GM10266 (cell line): ENCODE data around the gene RHEX.
A peak's percentile ranks its signal among the peaks of the same experiment; 100 is the strongest.

Experiments used
- DNase-seq: peaks from one replicate; pipeline ENCODE4 v3.0.0; 2012; ENCODE audit errors: extremely low spot score
- TF ChIP-seq, protein P1 (sequence below): IDR thresholded peaks from 2 replicates; pipeline ENCODE4 v1.5.1; 2012; ENCODE audit warnings: mild to moderate bottlenecking, low read depth; ENCODE audit not compliant: control insufficient read depth, insufficient read depth; ENCODE audit errors: missing control alignments

The RHEX gene

DNA sequence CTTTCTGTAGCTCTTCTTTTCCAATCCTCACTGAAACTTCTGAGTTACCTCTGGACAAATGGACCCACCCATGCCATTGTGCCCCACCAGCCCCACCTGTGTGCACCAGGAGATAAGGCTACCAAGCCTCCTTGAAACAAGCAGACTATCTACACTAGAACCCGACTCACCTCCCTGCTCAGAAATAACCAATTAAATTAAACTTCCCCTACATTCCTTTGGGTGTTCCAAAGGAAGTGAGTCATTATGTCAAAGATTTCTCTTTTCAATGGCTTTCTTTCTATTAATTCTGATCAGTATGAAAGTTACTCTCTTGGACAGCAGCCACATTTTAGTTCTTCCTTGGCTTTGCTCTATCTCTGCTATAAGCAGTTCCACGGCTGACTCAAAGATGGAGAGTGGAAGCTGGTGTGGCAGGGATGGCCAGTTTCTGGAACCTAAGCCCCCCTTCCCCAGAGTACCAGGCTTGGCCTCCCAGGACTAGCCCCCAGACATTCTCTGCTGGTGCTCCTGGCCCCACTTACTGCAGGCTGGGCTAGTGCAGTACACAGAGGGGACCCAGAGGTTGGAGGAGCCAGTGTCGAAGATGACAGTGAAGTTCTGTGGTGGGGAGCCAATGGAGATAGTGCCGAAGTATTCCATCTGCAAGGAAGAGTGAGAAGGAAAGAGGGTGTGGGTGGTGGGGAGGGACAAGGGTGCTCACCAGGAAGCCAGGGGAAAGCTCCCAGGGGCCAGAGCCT is 31.2 kb upstream of the RHEX start:
- TF ChIP-seq, protein P1, sequence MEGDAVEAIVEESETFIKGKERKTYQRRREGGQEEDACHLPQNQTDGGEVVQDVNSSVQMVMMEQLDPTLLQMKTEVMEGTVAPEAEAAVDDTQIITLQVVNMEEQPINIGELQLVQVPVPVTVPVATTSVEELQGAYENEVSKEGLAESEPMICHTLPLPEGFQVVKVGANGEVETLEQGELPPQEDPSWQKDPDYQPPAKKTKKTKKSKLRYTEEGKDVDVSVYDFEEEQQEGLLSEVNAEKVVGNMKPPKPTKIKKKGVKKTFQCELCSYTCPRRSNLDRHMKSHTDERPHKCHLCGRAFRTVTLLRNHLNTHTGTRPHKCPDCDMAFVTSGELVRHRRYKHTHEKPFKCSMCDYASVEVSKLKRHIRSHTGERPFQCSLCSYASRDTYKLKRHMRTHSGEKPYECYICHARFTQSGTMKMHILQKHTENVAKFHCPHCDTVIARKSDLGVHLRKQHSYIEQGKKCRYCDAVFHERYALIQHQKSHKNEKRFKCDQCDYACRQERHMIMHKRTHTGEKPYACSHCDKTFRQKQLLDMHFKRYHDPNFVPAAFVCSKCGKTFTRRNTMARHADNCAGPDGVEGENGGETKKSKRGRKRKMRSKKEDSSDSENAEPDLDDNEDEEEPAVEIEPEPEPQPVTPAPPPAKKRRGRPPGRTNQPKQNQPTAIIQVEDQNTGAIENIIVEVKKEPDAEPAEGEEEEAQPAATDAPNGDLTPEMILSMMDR = no peak
- DNase-seq = no peak

DNA sequence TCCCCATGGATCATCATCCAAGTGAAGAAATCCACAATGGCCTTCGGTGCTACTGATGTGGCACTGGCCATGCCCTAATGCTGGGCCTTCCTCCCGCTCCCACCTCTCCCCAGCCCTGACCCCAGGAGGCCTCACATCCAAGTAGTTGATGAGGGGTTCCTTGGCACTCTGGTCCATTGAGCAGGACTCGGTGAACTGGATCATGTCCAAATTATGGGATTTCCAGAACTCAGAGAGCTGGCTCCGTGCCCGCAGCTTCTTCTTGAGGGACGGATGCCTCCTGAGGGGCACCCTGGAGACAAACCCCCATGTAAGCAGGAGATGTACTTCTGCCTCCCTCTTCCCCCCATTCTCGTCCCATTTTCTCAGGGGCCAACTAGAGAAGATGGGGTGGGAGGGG is 30.2 kb upstream of the RHEX start:
- TF ChIP-seq, protein P1 = no peak
- DNase-seq = no peak

DNA sequence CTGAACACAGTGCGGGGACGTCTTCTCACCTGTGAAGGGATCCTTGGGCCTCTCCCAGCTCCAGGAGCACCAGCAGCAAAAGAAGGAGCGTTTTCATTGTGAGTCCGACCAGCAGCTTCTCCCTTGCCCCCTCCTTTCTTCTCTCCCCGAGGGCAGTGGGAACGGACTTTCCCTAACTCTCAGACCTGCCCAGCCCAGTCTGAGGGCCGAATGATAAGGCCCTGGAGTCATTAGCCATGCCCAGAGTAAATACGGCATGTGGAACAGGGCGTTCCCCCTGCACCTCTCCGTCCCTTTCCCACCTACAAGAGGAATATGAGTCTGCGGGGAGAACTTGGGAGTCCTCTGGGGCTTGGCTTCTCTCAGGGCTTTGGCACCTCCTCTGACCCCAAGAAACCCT is 29.3 kb upstream of the RHEX start, which contains the start of gene CTSE:
Gene CTSE, minus strand, starts transcription at position 201 of the 400 bp plus-strand sequence. Its CDS starts 104 bp downstream, at position 97.
- TF ChIP-seq, protein P1 = no peak

DNA sequence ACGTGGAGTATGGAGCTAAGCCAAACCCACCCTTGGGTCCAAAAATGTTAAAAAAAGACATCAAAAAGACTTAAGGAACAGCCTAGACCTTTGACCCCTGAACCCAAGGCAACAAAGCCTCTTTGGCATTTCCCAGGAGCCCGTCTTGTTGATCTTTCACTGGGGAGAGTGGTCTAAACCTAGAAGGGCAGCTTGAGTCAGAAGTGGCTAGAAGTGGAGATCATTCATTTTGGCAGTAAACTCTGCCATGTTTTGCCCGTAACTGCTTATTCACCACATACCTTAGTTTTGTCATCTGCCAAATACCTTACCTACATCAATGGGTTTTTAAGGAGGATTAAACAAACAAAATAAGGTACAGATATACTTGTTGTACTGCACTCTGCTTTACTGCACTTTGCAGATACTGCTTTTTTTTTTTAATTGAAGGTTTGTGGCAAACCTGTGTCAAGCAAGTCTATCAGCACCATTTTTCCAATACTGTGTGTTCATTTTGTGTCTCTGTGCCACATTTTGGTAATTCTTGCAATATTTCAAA is 27.6 kb upstream of the RHEX start:
- DNase-seq = no peak
- TF ChIP-seq, protein P1 = no peak

More for the DNA sequence above, 29.3 kb upstream of the RHEX start, which contains the start of gene CTSE:
- DNase-seq = no peak

DNA sequence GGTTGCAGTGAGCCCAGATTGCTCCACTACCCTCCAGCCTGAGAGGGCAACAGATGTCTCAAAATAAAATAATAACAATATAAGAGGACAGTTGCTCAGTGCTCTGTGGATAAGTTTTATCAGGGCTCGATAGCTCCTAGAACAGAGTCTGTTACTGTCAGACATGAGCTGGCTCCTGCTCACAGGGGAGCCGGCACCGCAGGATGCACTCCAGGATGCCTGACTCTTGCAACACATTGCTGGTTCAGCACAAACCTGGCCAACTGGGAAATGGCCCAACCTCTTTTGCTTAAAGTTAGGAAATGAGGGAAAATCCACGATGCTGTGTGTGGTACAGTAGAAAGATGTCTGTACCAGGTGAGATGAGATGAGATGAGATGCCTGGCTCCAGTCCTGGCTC is 23.5 kb upstream of the RHEX start:
- no peak for DNase-seq
- TF ChIP-seq, protein P1 = no peak

DNA sequence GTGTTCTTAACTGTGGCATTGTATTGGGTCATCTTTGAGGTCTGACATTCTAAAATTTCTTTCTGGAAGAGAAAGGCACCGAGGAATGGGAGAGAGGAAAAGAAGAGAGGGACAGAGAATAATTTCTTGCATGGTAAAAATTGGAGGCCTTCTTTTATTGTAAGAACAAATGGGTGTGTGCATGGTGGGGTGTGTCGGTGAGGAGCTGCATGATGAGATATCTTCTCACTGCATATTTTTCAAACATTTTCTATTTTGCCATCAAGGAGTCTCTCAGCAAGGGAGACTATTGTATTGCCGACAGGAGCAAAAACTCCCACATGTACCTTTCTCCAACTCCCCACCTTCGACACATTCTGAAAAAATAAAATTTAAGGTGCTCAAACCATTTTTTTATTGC is 22.8 kb upstream of the RHEX start:
- TF ChIP-seq, protein P1 = no peak
- DNase-seq = no peak

DNA sequence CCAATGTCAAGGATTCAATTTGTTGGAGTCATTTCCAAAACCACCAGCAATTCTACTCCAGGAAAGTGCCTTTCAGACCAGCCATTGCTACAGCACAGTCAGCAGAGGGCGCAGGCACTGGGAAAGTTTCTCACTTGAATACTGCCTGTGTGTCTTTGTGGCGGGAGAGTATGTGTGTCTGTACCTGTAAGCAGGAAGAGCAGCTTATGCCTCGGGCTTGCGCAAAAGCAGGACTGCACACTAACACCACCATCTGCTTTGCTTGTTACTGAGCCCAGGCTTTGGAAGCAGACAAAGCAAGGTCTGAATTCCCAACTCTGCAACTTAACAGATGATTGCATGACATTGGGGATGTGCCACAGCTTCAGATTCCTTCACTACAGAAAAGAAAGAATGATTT is 22.3 kb upstream of the RHEX start:
- TF ChIP-seq, protein P1 = peak; percentile 96
- DNase-seq = peak; percentile 53
